Stimulated activated naive B cell treated with anti-CD40 and anti-IgM and Interleukin-4, amounts not matched to agents 10 μg/mL and 1 μg/mL and 100 μg/mL, for 72 hours (primary cell): Measurements from ENCODE around the gene C21orf58.
"Not testable (repeated sequence)": the region's sequence is repeated elsewhere in the genome, so short reads cannot be mapped to it uniquely, and the experiment has no call there.

Experiments
- ATAC-seq, 2 donors: fragments of 150-1000 bp; cut with Tn5 transposase; replicated peaks; 2 replicates each; pipeline ENCODE4 v1.10.0; 2021; ENCODE audit warnings: moderate library complexity in 1 of 2
- DNase-seq: peaks from one replicate; pipeline ENCODE4 v3.0.0; 2021
- H3K27ac Mint-ChIP-seq: one replicate; pipeline ENCODE4 v1.8.0; 2022; ENCODE audit warnings: mild to moderate bottlenecking, mixed read lengths
- H3K27me3 Mint-ChIP-seq, 2 donors: one replicate each; pipeline ENCODE4 v1.8.0; 2022; ENCODE audit warnings: mixed read lengths in 2 of 2
- H3K36me3 Mint-ChIP-seq, 2 donors: one replicate each; pipeline ENCODE4 v1.8.0; 2022; ENCODE audit warnings: mixed read lengths in 2 of 2, mild to moderate bottlenecking in 1 of 2
- H3K4me1 Mint-ChIP-seq, 2 donors: one replicate each; pipeline ENCODE4 v1.8.0; 2022; ENCODE audit warnings: mixed read lengths in 2 of 2, mild to moderate bottlenecking in 1 of 2
- H3K4me3 Mint-ChIP-seq, 2 donors: one replicate each; pipeline ENCODE4 v1.8.0; 2022; ENCODE audit warnings: mild to moderate bottlenecking in 2 of 2, mixed read lengths in 2 of 2, moderate library complexity in 1 of 2
- H3K9me3 Mint-ChIP-seq, 2 donors: one replicate each; pipeline ENCODE4 v1.8.0; 2022; ENCODE audit warnings: mixed read lengths in 2 of 2, mild to moderate bottlenecking in 1 of 2

The C21orf58 gene

GRCh38 chr21:46324390-46325072 lies 861 bp upstream of the C21orf58 start:
- Mint-ChIP-seq H3K36me3 (peaks cover 20 to 39% of the 10 kb centered on the region in 2 donors), H3K9me3 (no peaks in the 10 kb centered on the region), H3K4me3 (peak overlapping the region; percentile 96 to 99), H3K27ac (peak overlapping the region; percentile 99), H3K27me3 (no peaks in the 10 kb centered on the region), H3K4me1 (peaks cover 19 to 28% of the 10 kb centered on the region in 2 donors)
- ATAC-seq (peak; percentile 78 to 80), DNase-seq (peak; percentile 78)

- no peaks in the 10 kb centered on the region for H3K9me3 Mint-ChIP-seq
- peaks cover 19 to 28% of the 10 kb centered on the region in 2 donors for H3K4me1 Mint-ChIP-seq
- ATAC-seq (peak in 1 of 2 donors; percentile 3), DNase-seq (no peak)
- peak overlapping the region; percentile 96 to 99 for H3K4me3 Mint-ChIP-seq
- H3K27me3 Mint-ChIP-seq, result no peaks in the 10 kb centered on the region
- H3K27ac Mint-ChIP-seq, result peak overlapping the region; percentile 91
- peaks cover 9 to 29% of the 10 kb centered on the region in 2 donors for H3K36me3 Mint-ChIP-seq
Observed at GRCh38 chr21:46323227-46323709, 402 bp downstream of the C21orf58 start.

DNA sequence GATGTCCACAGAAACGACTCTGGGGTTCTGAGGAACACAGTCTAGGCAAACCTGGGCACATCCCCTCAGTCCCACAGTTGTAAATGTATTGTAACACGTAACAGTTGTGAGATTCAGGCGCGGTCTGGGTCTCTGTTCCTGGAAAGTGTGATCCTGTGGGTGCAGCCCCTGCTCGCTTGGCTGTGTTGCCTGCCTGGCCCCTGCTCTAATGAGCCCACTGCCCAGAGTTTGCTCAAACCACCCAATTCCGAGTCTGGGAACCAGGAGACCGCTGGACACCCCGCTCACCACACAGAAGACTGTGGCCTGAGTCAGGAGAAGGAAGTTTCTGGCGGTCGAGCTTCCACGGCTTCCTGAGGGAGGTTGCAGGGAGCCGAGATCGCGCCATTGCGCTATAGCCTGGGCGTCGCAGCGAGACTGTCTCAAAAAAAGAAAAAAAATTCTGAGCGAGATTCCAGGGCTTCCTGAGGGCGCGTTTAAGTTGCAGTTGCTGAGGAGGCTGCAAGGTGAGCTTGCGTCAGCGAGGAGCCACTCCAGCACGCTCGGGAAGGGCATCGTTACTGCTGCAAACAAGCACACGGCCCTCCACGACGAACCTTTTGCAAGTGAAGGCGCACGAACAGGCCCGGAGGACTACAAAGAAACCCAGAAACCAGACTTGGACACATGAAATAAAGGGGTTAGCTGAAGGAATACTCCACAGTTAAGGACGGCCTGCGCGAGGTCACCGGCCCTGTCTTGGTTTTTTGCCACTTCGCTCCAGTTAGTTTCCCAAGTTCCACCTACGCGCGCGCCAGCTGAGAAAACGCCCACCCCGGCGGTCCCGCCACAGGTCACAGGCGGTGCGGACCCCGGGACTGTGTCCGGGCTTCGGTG lies 1.1 kb downstream of the C21orf58 start:
- Mint-ChIP-seq H3K27me3 (no peaks in the 10 kb centered on the region), H3K9me3 (no peaks in the 10 kb centered on the region), H3K4me3 (peak overlapping the region; percentile 96 to 99), H3K4me1 (peaks cover 19 to 28% of the 10 kb centered on the region in 2 donors), H3K36me3 (peaks cover 8 to 22% of the 10 kb centered on the region in 2 donors), H3K27ac (peak overlapping the region; percentile 91)
- no peak for ATAC-seq
- DNase-seq, result peak; percentile 18

GRCh38 chr21:46320331-46320801 lies 3.3 kb downstream of the C21orf58 start:
- DNase-seq, result no peak
- no peak for ATAC-seq
- Mint-ChIP-seq H3K4me3 (no peak overlapping the region), H3K36me3 (peaks cover 2 to 10% of the 10 kb centered on the region in 2 donors), H3K4me1 (peaks cover 13 to 18% of the 10 kb centered on the region in 2 donors), H3K27me3 (no peaks in the 10 kb centered on the region), H3K27ac (no peak overlapping the region), H3K9me3 (no peaks in the 10 kb centered on the region)

- Mint-ChIP-seq H3K4me1 (peaks cover 12 to 16% of the 10 kb centered on the region in 2 donors), H3K27ac (no peak overlapping the region), H3K4me3 (no peak overlapping the region), H3K9me3 (no peaks in the 10 kb centered on the region), H3K27me3 (no peaks in the 10 kb centered on the region), H3K36me3 (peaks cover 2 to 9% of the 10 kb centered on the region in 2 donors)
- ATAC-seq, result no peak
- no peak for DNase-seq
Observed at GRCh38 chr21:46319186-46319585, 4.5 kb downstream of the C21orf58 start.

- H3K9me3 Mint-ChIP-seq, result no peaks in the 10 kb centered on the region
- H3K4me1 Mint-ChIP-seq, result peaks cover 12 to 16% of the 10 kb centered on the region in 2 donors
- ATAC-seq (no peak), DNase-seq (no peak)
- H3K4me3 Mint-ChIP-seq, result no peak overlapping the region
- no peaks in the 10 kb centered on the region for H3K27me3 Mint-ChIP-seq
- peaks cover 3 to 6% of the 10 kb centered on the region in 2 donors for H3K36me3 Mint-ChIP-seq
- H3K27ac Mint-ChIP-seq, result no peak overlapping the region
Observed at GRCh38 chr21:46318464-46318845, 5.2 kb downstream of the C21orf58 start.

- H3K4me1 Mint-ChIP-seq, result peaks cover 8 to 11% of the 10 kb centered on the region in 2 donors
Observed at GRCh38 chr21:46317710-46318463, 5.8 kb downstream of the C21orf58 start.

DNA sequence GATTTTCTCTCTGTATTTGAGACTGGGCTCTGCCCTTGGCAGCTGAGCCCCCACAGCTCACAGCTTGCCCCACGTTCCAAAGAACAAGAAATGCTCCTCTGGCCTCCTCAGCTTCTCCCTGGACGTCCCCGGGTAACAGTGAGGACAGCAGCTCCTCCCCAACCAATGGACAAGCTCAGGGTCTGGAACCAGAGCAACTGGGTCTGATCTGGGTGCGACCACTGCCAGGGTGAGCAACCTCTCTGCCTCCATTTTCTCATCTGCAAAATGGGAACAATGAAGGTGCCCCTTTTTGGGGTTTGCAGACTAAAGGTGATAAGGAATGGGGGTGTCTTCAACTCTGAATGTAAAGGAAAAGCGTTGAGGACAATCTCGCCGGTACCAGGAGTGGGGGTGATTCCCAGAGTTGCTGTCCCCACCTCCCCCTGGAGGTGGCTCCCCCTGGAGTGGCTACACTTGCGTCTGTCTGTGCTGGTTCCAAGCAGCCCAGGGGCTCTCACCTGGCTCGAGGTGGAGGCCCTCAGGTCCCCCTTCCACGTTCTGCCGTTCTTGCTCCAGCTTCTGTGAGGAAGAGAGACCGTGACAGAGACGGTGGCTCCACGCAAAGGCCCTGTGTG lies 6.9 kb downstream of the C21orf58 start:
- ATAC-seq (no peak), DNase-seq (no peak)
- Mint-ChIP-seq H3K27me3 (no peaks in the 10 kb centered on the region), H3K27ac (no peak overlapping the region), H3K4me1 (peaks cover under 1 to 4% of the 10 kb centered on the region in 2 donors), H3K9me3 (no peaks in the 10 kb centered on the region), H3K4me3 (no peak overlapping the region), H3K36me3 (peaks cover 3 to 6% of the 10 kb centered on the region in 2 donors)

More at GRCh38 chr21:46317710-46318463, 5.8 kb downstream of the C21orf58 start:
- Mint-ChIP-seq H3K9me3 (no peaks in the 10 kb centered on the region), H3K4me3 (no peak overlapping the region), H3K27me3 (no peaks in the 10 kb centered on the region), H3K27ac (no peak overlapping the region), H3K36me3 (peaks cover 3 to 6% of the 10 kb centered on the region in 2 donors)
- ATAC-seq, result no peak
- DNase-seq, result no peak

GRCh38 chr21:46314441-46315020 lies 9.1 kb downstream of the C21orf58 start:
- no peaks in the 10 kb centered on the region for H3K9me3 Mint-ChIP-seq
- H3K27me3 Mint-ChIP-seq, result no peaks in the 10 kb centered on the region
- H3K36me3 Mint-ChIP-seq, result peaks cover 3 to 4% of the 10 kb centered on the region in 2 donors
- DNase-seq (no peak), ATAC-seq (no peak)
- H3K27ac Mint-ChIP-seq, result no peak overlapping the region
- H3K4me3 Mint-ChIP-seq, result no peak overlapping the region
- H3K4me1 Mint-ChIP-seq, result no peaks in the 10 kb centered on the region

DNA sequence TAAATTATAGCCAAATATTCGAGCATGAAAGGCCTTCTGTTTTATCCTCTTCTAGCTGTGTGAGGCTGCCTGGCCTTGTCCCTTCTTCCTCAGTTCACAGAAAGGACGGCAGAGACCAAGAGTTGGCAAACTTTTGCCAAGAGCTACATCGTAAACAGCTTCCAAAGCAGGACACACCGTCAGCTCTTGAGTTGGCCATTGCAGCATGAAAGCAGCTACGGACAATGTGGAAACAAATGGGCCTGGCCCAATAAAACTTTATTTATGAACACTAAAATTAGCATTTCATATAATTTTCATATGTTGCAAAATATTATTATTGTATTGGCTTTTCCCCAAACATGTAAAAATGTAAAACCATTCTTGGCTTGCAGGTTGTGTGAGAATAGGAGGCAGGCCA lies 10.7 kb downstream of the C21orf58 start:
- no peak for ATAC-seq
- Mint-ChIP-seq H3K36me3 (peaks cover 3 to 4% of the 10 kb centered on the region in 2 donors), H3K4me1 (no peaks in the 10 kb centered on the region), H3K27ac (no peak overlapping the region), H3K27me3 (no peaks in the 10 kb centered on the region), H3K9me3 (no peaks in the 10 kb centered on the region), H3K4me3 (no peak overlapping the region)
- DNase-seq, result no peak

DNA sequence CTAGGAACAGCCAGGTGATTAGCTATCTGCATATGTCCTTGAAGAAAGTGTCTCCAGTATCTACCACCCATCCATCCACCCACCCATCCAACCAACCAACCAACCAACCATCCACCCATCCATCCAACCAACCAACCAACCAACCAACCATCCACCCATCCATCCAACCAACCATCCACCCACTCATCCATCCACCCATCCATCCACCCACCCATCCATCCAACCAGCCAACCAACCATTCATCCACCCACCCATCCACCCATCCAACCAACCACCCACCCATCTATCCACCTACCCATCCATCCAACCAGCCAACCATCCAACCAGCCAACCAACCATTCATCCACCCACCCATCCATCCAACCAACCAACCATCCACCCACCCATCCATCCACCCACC lies 12.1 kb downstream of the C21orf58 start:
- Mint-ChIP-seq H3K36me3 (peaks cover 3 to 4% of the 10 kb centered on the region in 2 donors), H3K9me3 (no peaks in the 10 kb centered on the region), H3K4me3 (no peak overlapping the region), H3K27ac (no peak overlapping the region), H3K4me1 (no peaks in the 10 kb centered on the region), H3K27me3 (no peaks in the 10 kb centered on the region)
- ATAC-seq, result no peak
- no peak for DNase-seq

DNA sequence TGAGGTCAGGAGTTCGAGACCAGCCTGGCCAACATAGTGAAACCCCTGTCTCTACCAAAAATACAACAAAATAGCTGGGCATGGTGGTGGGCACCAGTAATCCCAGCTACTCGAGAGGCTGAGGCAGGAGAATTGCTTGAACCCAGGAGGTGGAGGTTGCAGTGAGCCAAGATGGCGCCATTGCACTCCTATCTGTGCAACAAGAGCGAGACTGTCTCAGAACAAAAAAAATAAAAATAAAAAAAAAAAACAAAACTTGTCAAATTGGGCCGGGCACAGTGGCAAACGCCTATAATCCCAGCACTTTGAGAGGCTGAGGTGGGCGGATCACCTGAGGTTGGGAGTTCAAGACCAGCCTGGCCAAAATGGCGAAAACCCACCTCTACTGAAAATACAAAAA lies 13.4 kb downstream of the C21orf58 start:
- not testable (repeated sequence) for H3K27me3 Mint-ChIP-seq, DNase-seq, ATAC-seq, H3K4me1 Mint-ChIP-seq, H3K9me3 Mint-ChIP-seq, H3K4me3 Mint-ChIP-seq, H3K36me3 Mint-ChIP-seq, H3K27ac Mint-ChIP-seq

DNA sequence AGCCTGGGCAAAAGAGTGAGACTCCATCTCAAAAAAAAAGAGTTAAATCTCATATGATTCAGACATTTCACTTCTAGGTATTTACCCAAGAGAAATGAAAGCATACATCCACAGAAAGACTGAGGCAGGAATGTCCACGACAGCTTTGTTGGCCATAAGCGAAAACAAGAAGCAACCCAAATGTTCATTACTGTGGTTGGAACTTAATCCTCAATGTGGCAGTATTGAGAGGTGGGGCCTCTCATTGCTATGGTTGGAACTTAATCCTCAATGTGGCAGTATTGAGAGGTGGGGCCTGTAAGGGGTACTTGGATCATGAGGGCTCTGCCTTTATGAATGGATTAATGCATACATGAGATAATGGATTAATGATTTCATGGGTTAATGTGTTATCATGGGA lies 15.2 kb downstream of the C21orf58 start:
- H3K27ac Mint-ChIP-seq, result no peak overlapping the region
- ATAC-seq (no peak), DNase-seq (no peak)
- H3K27me3 Mint-ChIP-seq, result no peaks in the 10 kb centered on the region
- peaks cover 6 to 14% of the 10 kb centered on the region in 2 donors for H3K36me3 Mint-ChIP-seq
- H3K4me1 Mint-ChIP-seq, result no peaks in the 10 kb centered on the region
- H3K4me3 Mint-ChIP-seq, result no peak overlapping the region
- H3K9me3 Mint-ChIP-seq, result no peaks in the 10 kb centered on the region
